ENCODE measurements around the gene HSPA12B.
A peak's percentile ranks its signal among the peaks of the same experiment; 100 is the strongest.

Gene HSPA12B, protein sequence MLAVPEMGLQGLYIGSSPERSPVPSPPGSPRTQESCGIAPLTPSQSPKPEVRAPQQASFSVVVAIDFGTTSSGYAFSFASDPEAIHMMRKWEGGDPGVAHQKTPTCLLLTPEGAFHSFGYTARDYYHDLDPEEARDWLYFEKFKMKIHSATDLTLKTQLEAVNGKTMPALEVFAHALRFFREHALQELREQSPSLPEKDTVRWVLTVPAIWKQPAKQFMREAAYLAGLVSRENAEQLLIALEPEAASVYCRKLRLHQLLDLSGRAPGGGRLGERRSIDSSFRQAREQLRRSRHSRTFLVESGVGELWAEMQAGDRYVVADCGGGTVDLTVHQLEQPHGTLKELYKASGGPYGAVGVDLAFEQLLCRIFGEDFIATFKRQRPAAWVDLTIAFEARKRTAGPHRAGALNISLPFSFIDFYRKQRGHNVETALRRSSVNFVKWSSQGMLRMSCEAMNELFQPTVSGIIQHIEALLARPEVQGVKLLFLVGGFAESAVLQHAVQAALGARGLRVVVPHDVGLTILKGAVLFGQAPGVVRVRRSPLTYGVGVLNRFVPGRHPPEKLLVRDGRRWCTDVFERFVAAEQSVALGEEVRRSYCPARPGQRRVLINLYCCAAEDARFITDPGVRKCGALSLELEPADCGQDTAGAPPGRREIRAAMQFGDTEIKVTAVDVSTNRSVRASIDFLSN

DNA sequence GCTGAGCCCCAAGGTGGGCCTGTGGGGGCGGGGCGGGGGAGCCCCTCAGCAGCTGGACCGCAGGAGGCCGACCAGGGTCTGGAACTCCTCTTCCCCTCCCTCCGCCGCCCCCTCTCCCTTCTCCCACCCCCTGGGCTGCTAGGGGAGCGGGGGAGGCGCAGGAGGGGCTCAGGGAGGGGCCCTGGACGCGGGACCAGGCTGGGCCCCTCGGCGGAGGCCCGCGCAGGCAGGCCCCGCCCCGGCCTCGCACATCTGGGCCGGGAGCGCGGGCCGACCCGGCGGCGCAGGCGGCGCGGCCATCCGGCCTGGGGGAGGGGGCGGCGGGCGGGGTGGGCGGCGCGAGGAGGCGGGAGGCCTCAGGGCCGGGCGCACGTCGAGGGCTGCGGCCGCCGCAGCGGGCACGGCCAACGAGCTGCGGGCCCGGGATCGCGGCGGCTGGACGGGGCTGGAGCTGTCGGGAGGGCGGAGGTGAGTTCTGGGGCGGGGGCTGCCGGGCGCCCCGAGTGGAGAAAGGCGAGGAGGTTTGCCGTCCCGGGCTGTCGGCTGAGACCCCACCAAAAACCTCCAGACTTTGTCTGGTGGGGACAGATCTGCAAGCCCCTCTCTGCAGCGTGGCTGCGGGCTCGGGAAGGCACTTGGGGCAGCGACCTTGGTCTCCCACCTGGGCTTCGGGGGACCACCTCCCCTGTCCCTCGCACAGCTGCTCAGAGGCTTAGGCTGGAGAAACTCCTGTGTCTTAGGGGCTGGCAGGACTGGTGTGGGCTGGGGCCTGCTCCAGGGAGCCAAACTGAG lies at the start of gene HSPA12B:
Gene HSPA12B (plus strand): TSS at position 359 of the 792 bp plus-strand sequence. CDS start 5,990 bp downstream, outside the sequence.
- peak; percentile 94 for DNase-seq (ENCODE audit: low spot score)

- DNase-seq (ENCODE audit: low spot score), result no peak
These were observed 47.1 kb upstream of the HSPA12B start for GRCh38 chr20:3685341-3685740.

GRCh38 chr20:3686421-3686820 lies 46.1 kb upstream of the HSPA12B start:
- DNase-seq (ENCODE audit: low spot score), result no peak

- peak; percentile 42 for DNase-seq (ENCODE audit: low spot score)
These were observed 45.6 kb upstream of the HSPA12B start for GRCh38 chr20:3686867-3687321.

GRCh38 chr20:3687655-3688054 lies 44.8 kb upstream of the HSPA12B start:
- peak; percentile 77 for DNase-seq (ENCODE audit: low spot score)

DNA sequence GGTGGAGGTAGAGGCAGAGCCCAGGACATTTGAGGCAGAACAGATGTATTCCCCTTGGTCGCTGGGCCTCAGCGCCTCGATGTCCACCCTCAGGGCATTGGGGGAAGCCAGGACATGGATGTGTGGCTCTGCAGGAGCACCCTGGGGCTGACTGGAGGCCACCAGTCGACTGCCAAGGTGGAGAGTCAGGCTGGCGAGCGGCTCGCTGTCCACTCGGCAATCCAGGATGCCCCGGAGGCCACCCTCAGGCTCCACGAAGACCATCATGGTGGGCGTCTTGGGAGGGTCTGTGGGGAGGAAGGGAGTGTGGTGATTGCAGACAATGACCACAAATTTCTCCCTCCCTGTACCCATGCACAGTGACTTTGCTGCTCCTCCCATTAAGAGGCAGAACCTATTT lies 42.5 kb upstream of the HSPA12B start:
- DNase-seq (ENCODE audit: low spot score), result no peak

- no peak for DNase-seq (ENCODE audit: low spot score)
These were observed 42.1 kb upstream of the HSPA12B start for GRCh38 chr20:3690413-3690812.

- no peak for DNase-seq (ENCODE audit: low spot score)
These were observed 41.2 kb upstream of the HSPA12B start for GRCh38 chr20:3691306-3691705.

DNA sequence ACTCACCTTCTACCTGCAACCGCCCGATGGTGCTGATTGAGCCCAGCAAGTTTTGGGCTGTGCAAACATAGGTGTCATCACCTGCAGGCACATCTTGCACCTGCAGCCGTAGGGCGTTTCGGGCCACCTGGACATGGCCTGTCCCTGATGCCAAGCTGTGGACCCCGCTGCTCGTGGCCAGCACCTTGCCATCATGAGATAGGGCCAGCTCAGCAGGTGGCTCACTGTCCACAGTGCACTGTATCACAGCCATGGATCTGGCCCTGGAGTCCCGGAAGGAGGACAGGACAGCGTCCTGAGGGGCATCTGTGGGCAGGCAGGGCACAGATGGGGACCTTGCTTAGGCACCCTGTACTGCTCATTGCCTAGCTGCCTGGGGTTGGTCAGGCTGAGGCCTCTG lies 40.6 kb upstream of the HSPA12B start:
- no peak for DNase-seq (ENCODE audit: low spot score)

- DNase-seq (ENCODE audit: low spot score), result no peak
These were observed 39.7 kb upstream of the HSPA12B start for GRCh38 chr20:3692706-3693294.

DNA sequence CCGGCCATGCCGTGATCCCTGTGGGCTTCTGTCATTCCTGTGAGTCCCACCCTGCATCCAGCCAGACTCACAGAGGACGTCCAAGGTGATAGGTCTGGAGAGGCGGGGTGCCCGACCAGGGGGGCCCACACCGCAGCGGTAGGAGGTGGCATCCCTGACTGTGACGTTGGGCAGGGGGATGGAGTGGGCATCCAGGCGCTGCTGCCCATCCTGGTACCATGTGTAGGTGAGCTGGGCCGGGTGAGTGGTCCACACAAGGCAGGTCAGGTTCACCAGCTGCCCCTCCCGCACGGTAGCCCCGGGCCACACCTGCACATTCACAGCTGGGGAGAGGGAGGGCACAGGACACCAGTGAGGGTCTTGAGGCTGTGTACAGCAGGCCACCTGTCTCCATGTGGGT lies 39.1 kb upstream of the HSPA12B start:
- no peak for DNase-seq (ENCODE audit: low spot score)

GRCh38 chr20:3694864-3695263 lies 37.6 kb upstream of the HSPA12B start:
- no peak for DNase-seq (ENCODE audit: low spot score)

GRCh38 chr20:3696200-3696599 lies 36.3 kb upstream of the HSPA12B start:
- peak; percentile 71 for DNase-seq (ENCODE audit: low spot score)

DNA sequence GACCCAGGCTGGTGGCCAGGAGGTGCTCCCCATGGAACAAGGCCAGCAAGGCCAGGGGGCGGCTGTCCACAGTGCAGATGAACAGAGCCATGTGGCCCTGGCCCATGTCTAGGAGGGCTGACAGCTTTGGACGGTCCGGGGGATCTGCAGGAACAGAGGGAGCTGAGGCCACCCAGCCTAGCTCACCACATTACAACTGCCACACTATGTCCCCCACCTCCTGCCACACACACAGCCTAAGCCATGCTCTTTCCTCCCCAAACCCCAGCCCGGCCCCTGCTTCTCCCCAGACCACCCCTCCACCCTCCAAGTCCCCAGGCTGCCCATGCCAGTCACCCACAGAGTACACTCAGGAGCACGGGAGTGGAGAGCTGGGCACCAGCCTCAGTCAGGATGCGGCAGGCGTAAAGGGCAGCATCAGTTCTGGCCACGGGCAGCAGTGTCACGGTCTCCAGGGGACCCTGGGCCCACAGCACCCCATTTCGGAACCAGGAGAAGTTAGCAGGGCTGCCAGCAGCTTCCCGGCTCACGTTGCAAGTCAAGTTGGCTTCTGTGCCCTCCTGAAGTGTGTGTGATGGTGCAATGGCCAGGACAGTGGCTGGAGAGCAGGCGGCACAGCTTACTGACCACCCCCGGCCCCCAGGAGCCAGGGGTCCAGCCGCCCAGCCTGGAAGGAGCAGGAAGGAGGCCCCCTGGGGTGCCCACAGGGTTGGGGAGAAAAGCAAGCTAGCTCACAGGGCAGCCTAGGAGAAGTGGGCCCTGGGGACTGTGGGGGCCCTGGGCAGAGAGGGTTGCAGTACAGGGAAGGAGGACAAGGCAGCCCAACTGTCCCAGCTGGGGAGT lies 35.5 kb upstream of the HSPA12B start:
- no peak for DNase-seq (ENCODE audit: low spot score)

DNA sequence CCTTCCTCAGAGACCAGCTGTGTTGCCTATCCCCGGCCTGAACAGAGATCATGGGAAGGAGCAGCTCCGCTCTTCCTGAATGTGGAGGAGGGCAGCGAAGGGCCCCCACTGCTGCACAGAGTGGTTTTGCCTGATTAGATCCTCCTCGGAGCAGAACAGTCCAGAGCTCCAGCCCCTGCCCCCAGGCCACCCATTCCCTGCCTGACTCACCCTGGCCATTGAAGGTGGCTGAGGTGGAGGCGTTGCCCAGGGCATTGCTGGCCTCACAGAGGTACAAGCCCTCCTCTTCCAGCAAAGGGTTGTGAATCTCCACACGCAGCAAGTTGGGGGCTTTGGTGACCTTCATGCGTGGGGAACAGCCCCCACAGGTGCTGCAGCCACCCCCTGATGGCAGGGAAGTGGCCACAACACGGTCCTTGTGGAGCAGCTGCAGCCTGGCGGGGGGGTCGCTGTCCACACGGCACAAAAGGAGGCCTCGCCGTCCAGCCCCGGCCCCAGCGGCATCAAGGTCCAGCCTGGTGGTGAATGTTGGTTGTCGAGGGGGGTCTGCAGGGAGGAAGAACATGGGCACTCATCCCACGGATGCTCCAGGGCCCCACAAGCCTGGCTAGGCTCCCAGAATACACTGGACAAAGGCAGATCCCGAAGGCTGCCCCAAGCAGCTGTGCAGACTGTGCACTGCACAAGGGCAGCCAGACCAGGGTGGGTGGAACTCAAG lies 34.7 kb upstream of the HSPA12B start:
- no peak for DNase-seq (ENCODE audit: low spot score)

DNA sequence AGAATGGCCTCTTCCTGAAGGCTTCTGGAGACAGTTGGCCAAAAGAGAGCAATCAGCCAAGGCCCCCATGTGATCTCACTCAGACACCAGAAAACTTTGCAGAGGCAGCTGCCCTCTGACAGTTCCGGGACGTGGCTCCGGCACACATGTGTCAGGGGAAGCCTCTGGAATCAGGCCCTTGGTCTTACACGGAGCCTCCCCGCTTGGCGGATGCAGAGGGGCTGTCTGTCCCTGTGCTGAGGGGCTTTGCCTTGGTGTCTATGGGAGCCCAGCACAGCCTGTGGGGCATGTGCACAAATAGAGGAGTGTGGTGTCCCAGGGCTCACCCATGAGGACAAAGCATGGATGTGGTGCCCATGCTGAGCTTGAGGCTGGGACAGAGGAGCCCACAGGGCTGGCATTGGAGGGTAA lies 33.9 kb upstream of the HSPA12B start:
- DNase-seq (ENCODE audit: low spot score), result no peak

- no peak for DNase-seq (ENCODE audit: low spot score)
These were observed 33.4 kb upstream of the HSPA12B start for GRCh38 chr20:3699037-3699436.

DNA sequence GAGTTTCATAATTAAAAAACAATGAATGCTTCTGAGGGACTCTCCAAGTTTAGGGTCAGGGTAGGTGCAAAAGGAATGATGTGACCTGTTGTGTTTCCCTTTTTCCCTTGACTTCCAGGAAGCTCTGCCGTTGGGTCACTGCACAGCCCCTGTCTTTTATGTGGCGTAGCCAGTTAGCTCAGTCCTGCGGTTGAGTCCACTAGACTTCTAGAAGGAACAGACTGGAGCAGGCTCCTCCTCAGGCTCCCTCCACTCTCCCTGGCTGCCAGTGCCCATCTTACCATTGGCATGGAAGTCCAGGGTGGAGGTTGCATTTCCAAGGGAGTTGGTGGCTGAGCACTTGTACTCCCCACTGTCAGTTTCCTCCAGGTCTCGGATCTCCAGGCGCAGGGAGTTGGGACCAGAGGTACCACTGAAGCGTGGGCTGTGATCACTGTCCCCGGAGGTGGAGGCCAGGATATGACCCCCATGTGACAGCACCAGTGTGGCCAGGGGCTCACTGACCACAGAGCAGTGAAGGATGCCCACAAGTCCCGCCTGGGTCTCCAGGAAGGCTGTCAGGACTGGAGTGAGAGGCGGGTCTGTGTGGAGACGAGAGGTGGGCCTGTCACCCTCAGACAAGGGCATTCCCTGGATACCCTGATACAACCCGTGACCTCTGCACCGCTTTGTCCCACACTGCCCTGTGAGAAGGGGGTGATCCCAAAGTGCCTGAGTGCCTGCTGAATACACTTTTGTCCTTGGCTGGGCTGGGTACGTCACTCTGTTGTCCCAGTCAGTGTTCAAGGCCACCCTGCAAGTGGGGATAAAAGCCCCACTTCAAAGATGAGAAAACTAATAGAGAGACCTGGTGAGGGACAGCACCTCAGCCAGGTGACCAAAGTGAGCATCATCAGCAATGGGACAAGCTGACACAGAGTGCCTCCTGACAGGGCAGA lies 31.2 kb upstream of the HSPA12B start:
- DNase-seq (ENCODE audit: low spot score), result no peak

- no peak for DNase-seq (ENCODE audit: low spot score)
These were observed 29.7 kb upstream of the HSPA12B start for GRCh38 chr20:3702611-3703391.
